HCT116 (cell line): ENCODE results near the gene NCLN. TPM values are rescaled to one million over a fixed set of nuclear protein-coding genes. Genes with fewer than 3 reads are reported as not detected.

ENCODE experiments used
- ATAC-seq: fragments of 200-7000 bp; cut with Tn5 transposase; 2 replicates; pipeline ENCODE4 v1.9.1; 2020; ENCODE audit warnings: mild to moderate bottlenecking, moderate library complexity
- BruUV-seq: library from RNA; stranded (reverse); fragments of 400-500 nt; replicated peaks from 2 replicates; lab custom pipeline; 2021; lab: Mats Ljungman, UMichigan
- CTCF ChIA-PET: fragments of 300-600 bp; sonication (Branson Sonifier 250); formaldehyde crosslinking; loops from one replicate; lab custom pipeline; 2021; ENCODE audit warnings: antibody characterized with exemption; lab: Charles Lee
- POLR2A ChIA-PET: fragments of 300-600, 350-600 bp; sonication (Branson Sonifier 250); formaldehyde crosslinking; loops from one replicate; lab custom pipeline; 2021; ENCODE audit warnings: antibody characterized with exemption; lab: Charles Lee
- RAD21 ChIA-PET, 2 experiments: fragments of 300-600 bp; sonication (Branson Sonifier 250); formaldehyde crosslinking; loops; one replicate each; lab custom pipeline; 2023; ENCODE audit warnings: low total read pairs in 2 of 2; ENCODE audit not compliant: uncharacterized antibody in 2 of 2, unreplicated experiment in 2 of 2, low non-redundant PET in 1 of 2; lab: Charles Lee
- DNase-seq: peaks from one replicate; pipeline ENCODE4 v3.0.0-alpha.2; 2010; ENCODE audit warnings: low read depth, low spot score
- H2AFZ ChIP-seq: fragments of 200-600 bp; shearing (Covaris generic), sonication (generic); 2 replicates; pipeline ENCODE4 v1.6.1; 2017; ENCODE audit warnings: low read depth, mixed run types, mixed read lengths, antibody characterized with exemption, low read length; ENCODE audit not compliant: poor library complexity, severe bottlenecking
- H3K27ac ChIP-seq: 2 replicates; pipeline ENCODE4 v1.5.1; 2012; ENCODE audit warnings: low read depth, low read length
- H3K27me3 ChIP-seq: fragments of 200-600 bp; sonication (generic); 2 replicates; pipeline ENCODE4 v1.6.1; 2016; ENCODE audit warnings: mixed run types, low read length, mixed read lengths; ENCODE audit not compliant: insufficient read depth
- H3K36me3 ChIP-seq, 2 experiments: fragments of 200-500 bp in 1 of 2; fragments of 200-600 bp in 1 of 2; sonication (Bioruptor generic) in 1 of 2; sonication (generic) in 1 of 2; 2 replicates each; pipeline versions ENCODE4 v1.5.1 to v1.6.1; 2014 to 2016; ENCODE audit warnings: low read length in 2 of 2, inconsistent platforms in 1 of 2, mixed read lengths in 1 of 2, mixed run types in 1 of 2; ENCODE audit not compliant: insufficient read depth in 2 of 2, control insufficient read depth in 1 of 2
- H3K4me1 ChIP-seq, 2 experiments: fragments of 200-600 bp in 1 of 2; sonication (generic) in 1 of 2; 2 replicates each; pipeline versions ENCODE4 v1.5.1 to v1.6.1; 2012 to 2017; ENCODE audit warnings: low read length in 2 of 2, inconsistent platforms in 1 of 2, mild to moderate bottlenecking in 1 of 2, mixed read lengths in 1 of 2, mixed run types in 1 of 2, moderate library complexity in 1 of 2; ENCODE audit not compliant: insufficient read depth in 2 of 2, control insufficient read depth in 1 of 2
- H3K4me2 ChIP-seq: fragments of 200-600 bp; sonication (generic); 2 replicates; pipeline ENCODE4 v1.6.1; 2017; ENCODE audit warnings: mixed run types, low read length, mixed read lengths
- H3K4me3 ChIP-seq, 2 experiments: fragments of 200-600 bp in 1 of 2; sonication (generic) in 1 of 2; replicated peaks in 1 of 2; 2 replicates each; pipeline ENCODE4 v1.5.1; 2011 to 2016; ENCODE audit warnings: low read length in 2 of 2, control low read depth in 1 of 2, low read depth in 1 of 2, mild to moderate bottlenecking in 1 of 2, mixed read lengths in 1 of 2, mixed run types in 1 of 2
- H3K79me2 ChIP-seq: fragments of 200-600 bp; sonication (generic); 2 replicates; pipeline ENCODE4 v1.6.1; 2017; ENCODE audit warnings: mild to moderate bottlenecking, mixed run types, low read length, moderate library complexity, mixed read lengths; ENCODE audit not compliant: insufficient read depth
- H3K9ac ChIP-seq: fragments of 200-600 bp; sonication (generic); 2 replicates; pipeline ENCODE4 v1.6.1; 2016; ENCODE audit warnings: low read length, mixed read lengths
- H3K9me2 ChIP-seq: fragments of 200-600 bp; sonication (generic), shearing (Covaris generic); 2 replicates; pipeline ENCODE4 v1.6.1; 2017; ENCODE audit warnings: mixed run types, mild to moderate bottlenecking, moderate library complexity; ENCODE audit not compliant: insufficient read depth
- H3K9me3 ChIP-seq, 2 experiments: fragments of 200-500 bp in 1 of 2; fragments of 200-600 bp in 1 of 2; sonication (Bioruptor generic) in 1 of 2; sonication (generic) in 1 of 2; 2 replicates each; pipeline ENCODE4 v1.6.1; 2014 to 2017; ENCODE audit warnings: low read length in 2 of 2, mixed read lengths in 2 of 2, inconsistent platforms in 1 of 2, low read depth in 1 of 2, mild to moderate bottlenecking in 1 of 2, mixed run types in 1 of 2, moderate library complexity in 1 of 2; ENCODE audit not compliant: control insufficient read depth in 1 of 2, insufficient read depth in 1 of 2
- H4K20me1 ChIP-seq: fragments of 200-600 bp; sonication (generic), shearing (Covaris generic); 2 replicates; pipeline ENCODE4 v1.6.1; 2017; ENCODE audit warnings: mixed run types, mild to moderate bottlenecking, moderate library complexity; ENCODE audit not compliant: insufficient read depth
- CBX3 ChIP-seq: IDR thresholded peaks from 2 replicates; pipeline ENCODE4 v1.6.1; 2012; ENCODE audit warnings: low read depth
- EGR1 ChIP-seq: IDR thresholded peaks from 2 replicates; pipeline ENCODE4 v1.6.1; 2012; ENCODE audit warnings: low read depth
- ELF1 ChIP-seq: IDR thresholded peaks from 2 replicates; pipeline ENCODE4 v1.6.1; 2012; ENCODE audit warnings: low read depth, borderline replicate concordance
- EZH2phosphoT487 ChIP-seq: fragments of 200-600 bp; IDR thresholded peaks from 2 replicates; pipeline ENCODE4 v1.6.1; 2018; ENCODE audit warnings: antibody characterized with exemption, borderline replicate concordance
- JUND ChIP-seq: IDR thresholded peaks from 2 replicates; pipeline ENCODE4 v1.6.1; 2012
- POLR2AphosphoS5 ChIP-seq: IDR thresholded peaks from 2 replicates; pipeline ENCODE4 v1.6.1; 2011; ENCODE audit warnings: mild to moderate bottlenecking, low read depth, low read length, moderate library complexity
- RAD21 ChIP-seq: IDR thresholded peaks from 2 replicates; pipeline ENCODE4 v1.6.1; 2012; ENCODE audit warnings: low read depth, mild to moderate bottlenecking
- SIN3A ChIP-seq: IDR thresholded peaks from 2 replicates; pipeline ENCODE4 v1.6.1; 2012; ENCODE audit warnings: low read depth
- SP1 ChIP-seq: IDR thresholded peaks from 2 replicates; pipeline ENCODE4 v1.6.1; 2012; ENCODE audit warnings: low read depth
- SRF ChIP-seq: IDR thresholded peaks from 2 replicates; pipeline ENCODE4 v1.6.1; 2012; ENCODE audit warnings: low read depth
- TCF7L2 ChIP-seq: IDR thresholded peaks from 2 replicates; pipeline ENCODE4 v1.7.0; 2011; ENCODE audit warnings: borderline replicate concordance, inconsistent platforms; ENCODE audit not compliant: insufficient read depth, insufficient read length; ENCODE audit errors: extremely low read depth
- YY1 ChIP-seq: IDR thresholded peaks from 2 replicates; pipeline ENCODE4 v1.6.1; 2011; ENCODE audit warnings: low read length, low read depth, moderate library complexity, mild to moderate bottlenecking; ENCODE audit not compliant: insufficient replicate concordance; ENCODE audit errors: extremely low read depth
- ZFX ChIP-seq: fragments of 450-650 bp; IDR thresholded peaks from 2 replicates; pipeline ENCODE4 v1.6.1; 2017
- ZNF274 ChIP-seq: fragments of 200-500 bp; sonication (Bioruptor generic); IDR thresholded peaks from 2 replicates; pipeline ENCODE4 v1.6.1; 2014; ENCODE audit warnings: mild to moderate bottlenecking, low read depth, low read length, inconsistent platforms
- intact Hi-C: fragments of 100-400 bp; cut with micrococcal nuclease; formaldehyde crosslinking; loops from 2 replicates; pipeline ENCODE4 v1.10.0; 2022
- total RNA-seq: library from RNA; stranded (reverse); gene quantifications from one replicate; pipeline ENCODE4 v1.2.1, GENCODE V29; 2021; ENCODE audit not compliant: unreplicated experiment
- TF ChIP-seq, protein P1 (sequence below): IDR thresholded peaks from 2 replicates; pipeline ENCODE4 v1.6.1; 2012
- TF ChIP-seq, protein P2 (sequence below): IDR thresholded peaks from 2 replicates; pipeline ENCODE4 v1.6.1; 2011; ENCODE audit warnings: mild to moderate bottlenecking, low read length, moderate library complexity; ENCODE audit not compliant: insufficient replicate concordance; ENCODE audit errors: extremely low read depth
- TF ChIP-seq, protein P3 (sequence below): IDR thresholded peaks from 2 replicates; pipeline ENCODE4 v1.6.1; 2012; ENCODE audit warnings: low read depth

Gene NCLN
- total RNA-seq, 1 experiment from 2014 or later = 119 TPM

DNA sequence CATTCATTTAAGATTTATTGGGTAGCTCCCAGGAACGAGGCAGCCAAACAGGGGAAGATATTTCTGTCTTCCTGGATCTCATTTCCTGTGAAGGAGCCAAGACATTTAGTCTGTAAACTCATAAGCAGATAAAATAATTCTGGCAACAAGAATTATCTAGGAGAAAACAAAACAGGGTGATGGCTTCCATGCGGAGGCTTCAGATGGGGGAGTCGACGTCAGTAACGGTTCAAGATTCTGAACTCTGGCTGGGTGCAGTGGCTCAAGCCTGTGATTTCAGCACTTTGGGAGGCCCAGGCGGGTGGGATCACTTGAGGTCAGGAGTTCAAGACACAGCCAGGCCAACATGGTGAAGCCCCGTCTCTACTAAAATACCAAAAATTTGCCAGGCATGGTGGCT, 48.6 kb upstream of the NCLN start:
- no TSS peak for BruUV-seq
- intact Hi-C loops = no loop called here
- Histone ChIP-seq H4K20me1 (no peaks in the 10 kb centered on the region), H3K27ac (no peak overlapping the region), H3K4me3 (no peak overlapping the region), H3K27me3 (no peaks in the 10 kb centered on the region), H3K4me1 (peaks cover 4 to 8% of the 10 kb centered on the region in 2 experiments; a peak in 3 of 4 replicates), H3K9me2 (no peaks in the 10 kb centered on the region), H3K9me3 (no peaks in the 10 kb centered on the region)
- CTCF ChIA-PET = no interaction called here
- RAD21 ChIA-PET = no interaction called here
- ATAC-seq = no peak
- POLR2A ChIA-PET = no interaction called here
- no peak for TF ChIP-seq EZH2phosphoT487
- TF ChIP-seq ELF1 = no peak
- TF ChIP-seq YY1 = no peak
- TF ChIP-seq RAD21 = no peak
- no peak for TF ChIP-seq EGR1
- TF ChIP-seq JUND = no peak
- no peak for TF ChIP-seq CBX3
- no peak for TF ChIP-seq SIN3A
- no peak for TF ChIP-seq SP1
- no peak for TF ChIP-seq ZNF274
- TF ChIP-seq SRF = no peak
- TF ChIP-seq, protein P1, sequence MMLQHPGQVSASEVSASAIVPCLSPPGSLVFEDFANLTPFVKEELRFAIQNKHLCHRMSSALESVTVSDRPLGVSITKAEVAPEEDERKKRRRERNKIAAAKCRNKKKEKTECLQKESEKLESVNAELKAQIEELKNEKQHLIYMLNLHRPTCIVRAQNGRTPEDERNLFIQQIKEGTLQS = no peak
- TF ChIP-seq, protein P2, sequence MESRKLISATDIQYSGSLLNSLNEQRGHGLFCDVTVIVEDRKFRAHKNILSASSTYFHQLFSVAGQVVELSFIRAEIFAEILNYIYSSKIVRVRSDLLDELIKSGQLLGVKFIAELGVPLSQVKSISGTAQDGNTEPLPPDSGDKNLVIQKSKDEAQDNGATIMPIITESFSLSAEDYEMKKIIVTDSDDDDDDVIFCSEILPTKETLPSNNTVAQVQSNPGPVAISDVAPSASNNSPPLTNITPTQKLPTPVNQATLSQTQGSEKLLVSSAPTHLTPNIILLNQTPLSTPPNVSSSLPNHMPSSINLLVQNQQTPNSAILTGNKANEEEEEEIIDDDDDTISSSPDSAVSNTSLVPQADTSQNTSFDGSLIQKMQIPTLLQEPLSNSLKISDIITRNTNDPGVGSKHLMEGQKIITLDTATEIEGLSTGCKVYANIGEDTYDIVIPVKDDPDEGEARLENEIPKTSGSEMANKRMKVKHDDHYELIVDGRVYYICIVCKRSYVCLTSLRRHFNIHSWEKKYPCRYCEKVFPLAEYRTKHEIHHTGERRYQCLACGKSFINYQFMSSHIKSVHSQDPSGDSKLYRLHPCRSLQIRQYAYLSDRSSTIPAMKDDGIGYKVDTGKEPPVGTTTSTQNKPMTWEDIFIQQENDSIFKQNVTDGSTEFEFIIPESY = no peak
- TF ChIP-seq ZFX = no peak
- no peak for TF ChIP-seq POLR2AphosphoS5
- TF ChIP-seq, protein P3, sequence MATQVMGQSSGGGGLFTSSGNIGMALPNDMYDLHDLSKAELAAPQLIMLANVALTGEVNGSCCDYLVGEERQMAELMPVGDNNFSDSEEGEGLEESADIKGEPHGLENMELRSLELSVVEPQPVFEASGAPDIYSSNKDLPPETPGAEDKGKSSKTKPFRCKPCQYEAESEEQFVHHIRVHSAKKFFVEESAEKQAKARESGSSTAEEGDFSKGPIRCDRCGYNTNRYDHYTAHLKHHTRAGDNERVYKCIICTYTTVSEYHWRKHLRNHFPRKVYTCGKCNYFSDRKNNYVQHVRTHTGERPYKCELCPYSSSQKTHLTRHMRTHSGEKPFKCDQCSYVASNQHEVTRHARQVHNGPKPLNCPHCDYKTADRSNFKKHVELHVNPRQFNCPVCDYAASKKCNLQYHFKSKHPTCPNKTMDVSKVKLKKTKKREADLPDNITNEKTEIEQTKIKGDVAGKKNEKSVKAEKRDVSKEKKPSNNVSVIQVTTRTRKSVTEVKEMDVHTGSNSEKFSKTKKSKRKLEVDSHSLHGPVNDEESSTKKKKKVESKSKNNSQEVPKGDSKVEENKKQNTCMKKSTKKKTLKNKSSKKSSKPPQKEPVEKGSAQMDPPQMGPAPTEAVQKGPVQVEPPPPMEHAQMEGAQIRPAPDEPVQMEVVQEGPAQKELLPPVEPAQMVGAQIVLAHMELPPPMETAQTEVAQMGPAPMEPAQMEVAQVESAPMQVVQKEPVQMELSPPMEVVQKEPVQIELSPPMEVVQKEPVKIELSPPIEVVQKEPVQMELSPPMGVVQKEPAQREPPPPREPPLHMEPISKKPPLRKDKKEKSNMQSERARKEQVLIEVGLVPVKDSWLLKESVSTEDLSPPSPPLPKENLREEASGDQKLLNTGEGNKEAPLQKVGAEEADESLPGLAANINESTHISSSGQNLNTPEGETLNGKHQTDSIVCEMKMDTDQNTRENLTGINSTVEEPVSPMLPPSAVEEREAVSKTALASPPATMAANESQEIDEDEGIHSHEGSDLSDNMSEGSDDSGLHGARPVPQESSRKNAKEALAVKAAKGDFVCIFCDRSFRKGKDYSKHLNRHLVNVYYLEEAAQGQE = no peak
- no peak for TF ChIP-seq TCF7L2
- TF ChIP-seq, all 23 proteins: peak for 0
- no peak for DNase-seq
- Histone ChIP-seq H3K36me3 (no peaks in the 10 kb centered on the region), H3K9ac (no peak overlapping the region), H3K4me2 (no peak overlapping the region), H2AFZ (no peak overlapping the region), H3K79me2 (no peaks in the 10 kb centered on the region)
